H1 (cell line): ENCODE results near the gene MYBPHL. TPM values are rescaled to one million over a fixed set of nuclear protein-coding genes. Genes with fewer than 3 reads are reported as not detected.

Experiments used
- CTCF ChIA-PET: fragments of 300-600 bp; sonication (Branson Sonifier 250); formaldehyde crosslinking; loops from one replicate; lab custom pipeline; 2021; ENCODE audit not compliant: partially characterized antibody; lab: Charles Lee
- POLR2A ChIA-PET: fragments of 300-600 bp; sonication (Branson Sonifier 250); formaldehyde crosslinking; loops from one replicate; lab custom pipeline; 2021; ENCODE audit warnings: inconsistent platforms; ENCODE audit not compliant: partially characterized antibody; lab: Charles Lee
- DNase-seq, 2 experiments: peaks; one replicate each; pipeline versions ENCODE4 v3.0.0 to v3.0.0-alpha.2; 2010 to 2022; ENCODE audit warnings: low spot score in 2 of 2, low read depth in 1 of 2, mixed read lengths in 1 of 2
- FAIRE-seq: peaks from 2 replicates; lab custom pipeline; 2011; peaks lifted over from hg19 to GRCh38; lab: Jason Lieb, UNC
- H2AFZ ChIP-seq: 2 replicates; pipeline ENCODE4 v1.8.1; 2012; ENCODE audit warnings: low read length, inconsistent platforms
- H2AK5ac ChIP-seq: 2 replicates; pipeline ENCODE4 v1.6.1; 2013; ENCODE audit warnings: low read depth, low read length
- H2BK120ac ChIP-seq: replicated peaks from 2 replicates; pipeline ENCODE3; 2013; ENCODE audit warnings: low read depth, low read length, inconsistent platforms
- H2BK12ac ChIP-seq: 2 replicates; pipeline ENCODE4 v1.6.1; 2013; ENCODE audit warnings: low read depth, low read length
- H2BK15ac ChIP-seq: 2 replicates; pipeline ENCODE4 v1.6.1; 2013; ENCODE audit warnings: low read length
- H2BK20ac ChIP-seq: 2 replicates; pipeline ENCODE4 v1.6.1; 2013; ENCODE audit warnings: low read length
- H2BK5ac ChIP-seq: 2 replicates; pipeline ENCODE4 v1.6.1; 2013; ENCODE audit warnings: low read depth, low read length
- H3K14ac ChIP-seq: 2 replicates; pipeline ENCODE4 v1.6.1; 2013; ENCODE audit warnings: inconsistent platforms; ENCODE audit not compliant: insufficient read length
- H3K18ac ChIP-seq: 2 replicates; pipeline ENCODE4 v1.6.1; 2013; ENCODE audit warnings: low read length; ENCODE audit errors: extremely low read depth
- H3K23ac ChIP-seq: 2 replicates; pipeline ENCODE4 v1.6.1; 2013; ENCODE audit warnings: inconsistent platforms; ENCODE audit not compliant: insufficient read length
- H3K23me2 ChIP-seq: 2 replicates; pipeline ENCODE4 v1.6.1; 2013; ENCODE audit warnings: low read depth, low read length
- H3K27ac ChIP-seq: 2 replicates; pipeline ENCODE4 v1.6.1; 2011; ENCODE audit warnings: low read depth, low read length, inconsistent platforms
- H3K27me3 ChIP-seq, 4 experiments: replicated peaks in 1 of 4; 1 replicate in 1 of 4; 2 replicates in 3 of 4; pipeline versions ENCODE4 v1.6.1 to v1.8.1; 2011 to 2013; ENCODE audit warnings: low read length in 3 of 4, mild to moderate bottlenecking in 3 of 4, inconsistent platforms in 2 of 4, mixed read lengths in 2 of 4, moderate library complexity in 1 of 4; ENCODE audit not compliant: control insufficient read depth in 3 of 4, insufficient read depth in 3 of 4; ENCODE audit errors: extremely low read depth in 1 of 4
- H3K36me3 ChIP-seq, 4 experiments: 2 replicates each; pipeline versions ENCODE4 v1.6.1 to v1.8.1; 2011 to 2013; ENCODE audit warnings: mild to moderate bottlenecking in 4 of 4, low read length in 3 of 4, moderate library complexity in 2 of 4, control low read depth in 1 of 4, inconsistent platforms in 1 of 4; ENCODE audit not compliant: insufficient read depth in 4 of 4, control insufficient read depth in 2 of 4
- H3K4ac ChIP-seq: replicated peaks from 2 replicates; pipeline ENCODE3; 2013; ENCODE audit warnings: low read length, low read depth, mixed read lengths, inconsistent platforms; ENCODE audit not compliant: insufficient read length
- H3K4me1 ChIP-seq, 4 experiments: replicated peaks in 1 of 4; 1 replicate in 1 of 4; 2 replicates in 3 of 4; pipeline versions ENCODE4 v1.6.1 to v1.8.1; 2011 to 2013; ENCODE audit warnings: low read length in 3 of 4, inconsistent platforms in 2 of 4, mixed read lengths in 1 of 4; ENCODE audit not compliant: insufficient read depth in 4 of 4, control insufficient read depth in 3 of 4
- H3K4me2 ChIP-seq, 2 experiments: 2 replicates each; pipeline versions ENCODE4 v1.6.1 to v1.8.1; 2011 to 2013; ENCODE audit warnings: low read depth in 2 of 2, low read length in 2 of 2, control low read depth in 1 of 2, inconsistent platforms in 1 of 2, mild to moderate bottlenecking in 1 of 2; ENCODE audit not compliant: insufficient read depth in 1 of 2
- H3K4me3 ChIP-seq, 4 experiments: fragments of 200-600, 300-600 bp in 1 of 4; sonication (generic), shearing (Covaris generic), sonication (Bioruptor Twin) in 1 of 4; 2 replicates each; pipeline versions ENCODE4 v1.5.1 to v1.8.1; 2011 to 2016; ENCODE audit warnings: low read length in 4 of 4, low read depth in 3 of 4, control low read depth in 2 of 4, inconsistent platforms in 2 of 4, mild to moderate bottlenecking in 2 of 4, mixed read lengths in 1 of 4, moderate library complexity in 1 of 4; ENCODE audit not compliant: insufficient read depth in 2 of 4; ENCODE audit errors: extremely low read depth in 1 of 4
- H3K56ac ChIP-seq: replicated peaks from 2 replicates; pipeline ENCODE3; 2013; ENCODE audit warnings: low read depth, mild to moderate bottlenecking, mixed read lengths, low read length, inconsistent platforms; ENCODE audit not compliant: insufficient read length
- H3K79me1 ChIP-seq: 2 replicates; pipeline ENCODE4 v1.6.1; 2013; ENCODE audit warnings: low read depth, low read length, control low read depth
- H3K79me2 ChIP-seq, 2 experiments: 2 replicates each; pipeline versions ENCODE4 v1.6.1 to v1.8.1; 2012 to 2013; ENCODE audit warnings: low read length in 2 of 2, mild to moderate bottlenecking in 2 of 2, inconsistent platforms in 1 of 2; ENCODE audit not compliant: insufficient read depth in 2 of 2, control insufficient read depth in 1 of 2
- H3K9ac ChIP-seq, 4 experiments: replicated peaks in 1 of 4; 1 replicate in 1 of 4; 2 replicates in 3 of 4; pipeline versions ENCODE4 v1.6.1 to v1.8.1; 2011 to 2013; ENCODE audit warnings: low read depth in 3 of 4, low read length in 3 of 4, control low read depth in 2 of 4, mild to moderate bottlenecking in 2 of 4, moderate library complexity in 2 of 4, inconsistent platforms in 1 of 4; ENCODE audit errors: extremely low read depth in 1 of 4
- H3K9me3 ChIP-seq, 2 experiments: 2 replicates each; pipeline versions ENCODE4 v1.6.1 to v1.8.1; 2012 to 2013; ENCODE audit warnings: mild to moderate bottlenecking in 2 of 2, moderate library complexity in 2 of 2, control low read depth in 1 of 2, inconsistent platforms in 1 of 2, low read depth in 1 of 2, low read length in 1 of 2, mixed read lengths in 1 of 2; ENCODE audit not compliant: insufficient read depth in 2 of 2
- H4K20me1 ChIP-seq, 2 experiments: replicated peaks in 1 of 2; 2 replicates each; pipeline versions ENCODE3 to v1.8.1; 2011 to 2013; ENCODE audit warnings: inconsistent platforms in 2 of 2, low read length in 2 of 2, mild to moderate bottlenecking in 1 of 2; ENCODE audit not compliant: insufficient read depth in 2 of 2, control insufficient read depth in 1 of 2
- H4K5ac ChIP-seq: 2 replicates; pipeline ENCODE4 v1.6.1; 2013; ENCODE audit warnings: low read length, low read depth, mixed read lengths, inconsistent platforms; ENCODE audit not compliant: insufficient read length
- H4K8ac ChIP-seq: 2 replicates; pipeline ENCODE4 v1.8.0; 2013; ENCODE audit warnings: mild to moderate bottlenecking, moderate library complexity, low read length, inconsistent platforms; ENCODE audit not compliant: insufficient read depth; ENCODE audit errors: extremely low read depth
- H4K91ac ChIP-seq: replicated peaks from 2 replicates; pipeline ENCODE3; 2013; ENCODE audit warnings: low read length, mixed read lengths, inconsistent platforms; ENCODE audit not compliant: insufficient read length
- CHD2 ChIP-seq: IDR thresholded peaks from 2 replicates; pipeline ENCODE4 v1.6.1; 2012; ENCODE audit warnings: low read length, improper control_type of control experiment
- WGBS, 2 experiments: shearing (Covaris generic) in 1 of 2; methylation state at CpG; one replicate each; pipeline versions ENCODE4 v1.1.6 to v1.1.7; 2013 to 2015; ENCODE audit warnings: low lambda C conversion rate in 2 of 2, mixed read lengths in 2 of 2, inconsistent platforms in 1 of 2, low coverage in 1 of 2, missing lambda C conversion rate in 1 of 2; ENCODE audit not compliant: insufficient replicate concordance in 2 of 2, insufficient coverage in 1 of 2, insufficient read length in 1 of 2; ENCODE audit errors: extremely low coverage in 1 of 2, missing lambda C conversion rate in 1 of 2; 5-methylcytosine and 5-hydroxymethylcytosine counted together
- polyA plus RNA-seq, 7 experiments: library from polyadenylated mRNA; depleted of rRNA in 3 of 7; stranded (reverse) in 5 of 7; unstranded in 2 of 7; fragments of >200 nt in 5 of 7; fragments of 200-250 nt in 2 of 7; gene quantifications; 1 replicate in 5 of 7; 2 replicates in 1 of 7; 4 replicates in 1 of 7; pipeline versions ENCODE4 v1.2.1 to v1.2.3, GENCODE V29; 2011 to 2013; ENCODE audit warnings: missing spikeins in 2 of 7, mixed read lengths in 2 of 7
- total RNA-seq: library from RNA; stranded (reverse); fragmentation: NEBNext Ultra II Directional; extraction: Animal tissue kit (Norgen Biotek cat#: 25700); gene quantifications from 2 replicates; pipeline ENCODE4 v1.2.1, GENCODE V29; 2021

The MYBPHL gene
- total and polyA plus RNA-seq, 2 of the 8 experiments (the other 6 are each of a cell fraction or from before 2014, with no cell fraction given), result 0.24 to 0.30 TPM

DNA sequence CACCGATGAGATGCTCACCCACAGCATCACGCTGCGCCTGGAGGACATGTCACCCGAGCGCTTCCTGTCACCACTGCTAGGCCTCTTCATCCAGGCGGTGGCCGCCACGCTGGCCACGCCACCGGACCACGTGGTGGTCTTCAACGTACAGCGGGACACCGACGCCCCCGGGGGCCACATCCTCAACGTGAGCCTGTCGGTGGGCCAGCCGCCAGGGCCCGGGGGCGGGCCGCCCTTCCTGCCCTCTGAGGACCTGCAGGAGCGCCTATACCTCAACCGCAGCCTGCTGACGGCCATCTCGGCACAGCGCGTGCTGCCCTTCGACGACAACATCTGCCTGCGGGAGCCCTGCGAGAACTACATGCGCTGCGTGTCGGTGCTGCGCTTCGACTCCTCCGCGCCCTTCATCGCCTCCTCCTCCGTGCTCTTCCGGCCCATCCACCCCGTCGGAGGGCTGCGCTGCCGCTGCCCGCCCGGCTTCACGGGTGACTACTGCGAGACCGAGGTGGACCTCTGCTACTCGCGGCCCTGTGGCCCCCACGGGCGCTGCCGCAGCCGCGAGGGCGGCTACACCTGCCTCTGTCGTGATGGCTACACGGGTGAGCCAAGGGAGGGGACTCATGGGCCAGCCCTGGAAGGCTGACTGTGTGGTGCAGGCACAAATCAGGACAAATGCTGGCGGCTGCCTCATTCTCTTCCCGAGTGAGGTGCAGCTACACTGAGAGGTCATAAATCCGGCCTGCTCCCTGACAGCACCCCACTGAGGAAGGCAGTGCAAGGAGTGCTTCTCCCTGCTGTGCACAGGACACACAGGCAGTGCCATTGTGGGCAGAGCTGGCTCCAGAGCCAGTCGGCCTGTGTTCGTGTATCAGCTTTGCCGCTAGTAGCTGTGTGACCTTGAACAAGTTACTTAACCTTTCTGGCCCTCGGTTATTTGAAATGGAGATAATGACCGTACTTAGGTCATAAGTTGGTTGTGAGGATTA lies 48.0 kb downstream of the MYBPHL start:
- H3K9ac ChIP-seq, result no peak overlapping the region; a peak in 1 of 7 replicates
- H2BK12ac ChIP-seq, result peak overlapping the region; percentile 92
- peaks cover 9% of the 10 kb centered on the region; the same call in 1 of the 2 replicates for H3K79me1 ChIP-seq
- peak overlapping the region; percentile 41 for H4K91ac ChIP-seq
- peaks cover 0 to 7% (median 1%) of the 10 kb centered on the region in 4 experiments; a peak in 3 of 8 replicates for H3K36me3 ChIP-seq
- H3K23me2 ChIP-seq, result no peaks in the 10 kb centered on the region; the same call in 1 of the 2 replicates
- peaks cover 0 to 20% of the 10 kb centered on the region in 2 experiments; a peak in 1 of 4 replicates for H3K79me2 ChIP-seq
- H3K9me3 ChIP-seq, result no peaks in the 10 kb centered on the region
- no peak overlapping the region for H3K4me2 ChIP-seq
- peak overlapping the region; percentile 72; the same call in 1 of the 2 replicates for H2BK20ac ChIP-seq
- FAIRE-seq, result no peak
- H2BK120ac ChIP-seq, result no peak overlapping the region
- 95% methylated on average over 62 of the region's 69 CpGs; no CpG with 5 or more reads in 1 of the 2 experiments for WGBS, 2 experiments
- no peak for TF ChIP-seq CHD2
- no peak overlapping the region for H3K4me3 ChIP-seq
- no peak overlapping the region for H4K5ac ChIP-seq
- H3K23ac ChIP-seq, result no peak overlapping the region
- no peak overlapping the region for H3K56ac ChIP-seq
- peak overlapping the region; percentile 81 for H2BK5ac ChIP-seq
- no peaks in the 10 kb centered on the region for H4K20me1 ChIP-seq
- CTCF ChIA-PET, result interaction anchor here (0.7 to 8.5 kb wide), 14 partner anchors 8 to 220 kb away, joined by 3 to 95 read pairs (median 5); partner anchors contain the start of genes CELSR2, PSRC1 and SORT1
- 0 out of 2 replicates have a peak overlapping the region, but pooled peaks have one; percentile 8 for H2BK15ac ChIP-seq
- no peak overlapping the region for H2AK5ac ChIP-seq
- no peak overlapping the region for H3K14ac ChIP-seq
- no peak overlapping the region for H3K4ac ChIP-seq
- peaks cover 5 to 32% (median 22%) of the 10 kb centered on the region in 4 experiments for H3K4me1 ChIP-seq
- no peak overlapping the region for H2AFZ ChIP-seq
- H3K27me3 ChIP-seq, result no peaks in the 10 kb centered on the region
- POLR2A ChIA-PET, result interaction anchor here (0.7 to 1.5 kb wide), 3 partner anchors 8 to 12 kb away, joined by 3 to 7 read pairs (median 3); no protein-coding TSS in a partner anchor
- no peak for DNase-seq
- H3K27ac ChIP-seq, result no peak overlapping the region
- peak overlapping the region; percentile 19; the same call in 1 of the 2 replicates for H3K18ac ChIP-seq
- no peak overlapping the region for H4K8ac ChIP-seq
